ENCODE data around the gene EMC9.
A peak's percentile ranks its signal among the peaks of the same experiment; 100 is the strongest.

EMC9 gene

GRCh38 chr14:24130717-24131548, 10.5 kb downstream of the EMC9 start:
- no peak for DNase-seq

GRCh38 chr14:24130380-24130716, 11.0 kb downstream of the EMC9 start, which contains the start of gene FITM1:
Gene FITM1 (plus strand): TSS chr14:24130659. CDS start chr14:24131564, 905 bp downstream.
- DNase-seq: no peak

GRCh38 chr14:24129410-24129998, 11.9 kb downstream of the EMC9 start:
- DNase-seq: no peak

- no peak for DNase-seq
These were observed 13.7 kb downstream of the EMC9 start for GRCh38 chr14:24127673-24128072.

GRCh38 chr14:24126939-24127338, 14.5 kb downstream of the EMC9 start:
- no peak for DNase-seq

GRCh38 chr14:24123424-24124417, 17.7 kb downstream of the EMC9 start:
- DNase-seq: no peak

- no peak for DNase-seq
These were observed 18.5 kb downstream of the EMC9 start for GRCh38 chr14:24122898-24123297.

GRCh38 chr14:24122416-24122815, 19.0 kb downstream of the EMC9 start:
- DNase-seq: no peak

GRCh38 chr14:24121210-24121609, 20.2 kb downstream of the EMC9 start:
- DNase-seq: no peak

GRCh38 chr14:24119691-24120090, 21.7 kb downstream of the EMC9 start:
- DNase-seq: no peak

GRCh38 chr14:24117179-24117578, 24.2 kb downstream of the EMC9 start:
- no peak for DNase-seq

GRCh38 chr14:24116128-24116814, 25.1 kb downstream of the EMC9 start:
- no peak for DNase-seq

GRCh38 chr14:24115422-24116127, 25.8 kb downstream of the EMC9 start:
- no peak for DNase-seq

GRCh38 chr14:24114532-24115421, 26.6 kb downstream of the EMC9 start, which contains the start of the genes DCAF11 and NRL:
Gene DCAF11 (plus strand): TSS chr14:24114777. CDS start chr14:24115595, 818 bp downstream.
Gene NRL (minus strand): TSS chr14:24114949. CDS start chr14:24082848, 32,101 bp downstream.
- DNase-seq: peak; percentile 97 to 98

GRCh38 chr14:24113801-24114531, 27.4 kb downstream of the EMC9 start:
- DNase-seq: peak; percentile 79 to 80

GRCh38 chr14:24113379-24113800, 28.0 kb downstream of the EMC9 start:
- no peak for DNase-seq

- DNase-seq: no peak
These were observed 30.9 kb downstream of the EMC9 start for GRCh38 chr14:24110523-24110922.

- DNase-seq: no peak
These were observed 31.3 kb downstream of the EMC9 start for GRCh38 chr14:24110060-24110459.

- DNase-seq: no peak
These were observed 33.0 kb downstream of the EMC9 start for GRCh38 chr14:24108336-24108874.
